ENCODE measurements around the gene SERPINE1.

Gene SERPINE1

GRCh38 chr7:101169110-101169837 lies 42.4 kb downstream of the SERPINE1 start:
- no peaks in the 10 kb centered on the region for H3F3A ChIP-seq (ENCODE audit: insufficient read depth, low read length)
- no peak for DNase-seq
- H3K9ac ChIP-seq (ENCODE audit: low read length), result no peak overlapping the region
- H3K4me3 ChIP-seq (ENCODE audit: low read length), result no peak overlapping the region; the same call in 1 of the 2 replicates
- no peaks in the 10 kb centered on the region for H3K79me2 ChIP-seq (ENCODE audit: low read length)
- no peaks in the 10 kb centered on the region for H3K36me3 ChIP-seq (replicated peaks; ENCODE audit: insufficient read depth, low read length)
- H2AFZ ChIP-seq (ENCODE audit: low read length), result no peak overlapping the region
- peaks cover 89% of the 10 kb centered on the region for H3K27me3 ChIP-seq (replicated peaks; ENCODE audit: insufficient read depth, low read length)
- no peaks in the 10 kb centered on the region for H3K9me3 ChIP-seq (replicated peaks; ENCODE audit: insufficient read depth, low read length)
- no peak overlapping the region for H3K27ac ChIP-seq (ENCODE audit: low read length)
- H3K9me2 ChIP-seq (replicated peaks; ENCODE audit: insufficient read depth, low read length), result no peaks in the 10 kb centered on the region
- H3K4me1 ChIP-seq (ENCODE audit: low read length), result peaks cover 7% of the 10 kb centered on the region; the same call in 1 of the 2 replicates
- H4K20me1 ChIP-seq (ENCODE audit: insufficient read depth, low read length), result no peaks in the 10 kb centered on the region
- H3K4me2 ChIP-seq (ENCODE audit: low read depth, low read length), result peak overlapping the region; percentile 51; the same call in 1 of the 2 replicates
- no peak for TF ChIP-seq EZH2 (optimal IDR thresholded peaks at IDR 0.05; ENCODE audit: low read depth, low read length)
- no peak for TF ChIP-seq CTCF (IDR thresholded peaks at IDR 0.05; ENCODE audit: low read length)
- no peak for TF ChIP-seq EZH2phosphoT487 (IDR thresholded peaks at IDR 0.05; ENCODE audit: low read length)

- peak; percentile 53 for DNase-seq
- H3K9me3 ChIP-seq (replicated peaks; ENCODE audit: insufficient read depth, low read length), result no peaks in the 10 kb centered on the region
- TF ChIP-seq CTCF (IDR thresholded peaks at IDR 0.05; ENCODE audit: low read length) (peak; percentile 95), EZH2phosphoT487 (IDR thresholded peaks at IDR 0.05; ENCODE audit: low read length) (no peak)
- no peaks in the 10 kb centered on the region for H3K36me3 ChIP-seq (replicated peaks; ENCODE audit: insufficient read depth, low read length)
- H3K27me3 ChIP-seq (replicated peaks; ENCODE audit: insufficient read depth, low read length), result peaks cover 87% of the 10 kb centered on the region
- H2AFZ ChIP-seq (ENCODE audit: low read length), result no peak overlapping the region
- no peak overlapping the region; the same call in 1 of the 2 replicates for H3K4me3 ChIP-seq (ENCODE audit: low read length)
- H3K9ac ChIP-seq (ENCODE audit: low read length), result no peak overlapping the region
- no peaks in the 10 kb centered on the region for H3K79me2 ChIP-seq (ENCODE audit: low read length)
- no peaks in the 10 kb centered on the region for H4K20me1 ChIP-seq (ENCODE audit: insufficient read depth, low read length)
- peak overlapping the region; percentile 51; the same call in 1 of the 2 replicates for H3K4me2 ChIP-seq (ENCODE audit: low read depth, low read length)
- no peaks in the 10 kb centered on the region for H3F3A ChIP-seq (ENCODE audit: insufficient read depth, low read length)
- peaks cover 7% of the 10 kb centered on the region; the same call in 1 of the 2 replicates for H3K4me1 ChIP-seq (ENCODE audit: low read length)
- H3K9me2 ChIP-seq (replicated peaks; ENCODE audit: insufficient read depth, low read length), result no peaks in the 10 kb centered on the region
- no peak overlapping the region for H3K27ac ChIP-seq (ENCODE audit: low read length)
Measured at GRCh38 chr7:101169838-101170551, 43.1 kb downstream of the SERPINE1 start.

GRCh38 chr7:101170617-101171441 lies 43.9 kb downstream of the SERPINE1 start:
- no peaks in the 10 kb centered on the region for H4K20me1 ChIP-seq (ENCODE audit: insufficient read depth, low read length)
- H3K27me3 ChIP-seq (replicated peaks; ENCODE audit: insufficient read depth, low read length), result peaks cover 91% of the 10 kb centered on the region
- H3K9me3 ChIP-seq (replicated peaks; ENCODE audit: insufficient read depth, low read length), result no peaks in the 10 kb centered on the region
- no peaks in the 10 kb centered on the region for H3K79me2 ChIP-seq (ENCODE audit: low read length)
- H3K4me1 ChIP-seq (ENCODE audit: low read length), result peaks cover 5% of the 10 kb centered on the region; the same call in 1 of the 2 replicates
- TF ChIP-seq CTCF (IDR thresholded peaks at IDR 0.05; ENCODE audit: low read length) (no peak), EZH2 (optimal IDR thresholded peaks at IDR 0.05; ENCODE audit: low read depth, low read length) (no peak), EZH2phosphoT487 (IDR thresholded peaks at IDR 0.05; ENCODE audit: low read length) (no peak)
- H3K9me2 ChIP-seq (replicated peaks; ENCODE audit: insufficient read depth, low read length), result no peaks in the 10 kb centered on the region
- H2AFZ ChIP-seq (ENCODE audit: low read length), result no peak overlapping the region
- no peak overlapping the region for H3K27ac ChIP-seq (ENCODE audit: low read length)
- no peak overlapping the region for H3K4me2 ChIP-seq (ENCODE audit: low read depth, low read length)
- no peak for DNase-seq
- H3K4me3 ChIP-seq (ENCODE audit: low read length), result no peak overlapping the region
- H3F3A ChIP-seq (ENCODE audit: insufficient read depth, low read length), result no peaks in the 10 kb centered on the region
- H3K9ac ChIP-seq (ENCODE audit: low read length), result no peak overlapping the region
- H3K36me3 ChIP-seq (replicated peaks; ENCODE audit: insufficient read depth, low read length), result no peaks in the 10 kb centered on the region
